Measurements from ENCODE around the gene MLANA. TPM values are rescaled to one million over a fixed set of nuclear protein-coding genes. Genes with fewer than 3 reads are reported as not detected.

Gene MLANA
- total RNA-seq, 1 experiment from 2014 or later, result not detected

- TF ChIP-seq, protein P1, sequence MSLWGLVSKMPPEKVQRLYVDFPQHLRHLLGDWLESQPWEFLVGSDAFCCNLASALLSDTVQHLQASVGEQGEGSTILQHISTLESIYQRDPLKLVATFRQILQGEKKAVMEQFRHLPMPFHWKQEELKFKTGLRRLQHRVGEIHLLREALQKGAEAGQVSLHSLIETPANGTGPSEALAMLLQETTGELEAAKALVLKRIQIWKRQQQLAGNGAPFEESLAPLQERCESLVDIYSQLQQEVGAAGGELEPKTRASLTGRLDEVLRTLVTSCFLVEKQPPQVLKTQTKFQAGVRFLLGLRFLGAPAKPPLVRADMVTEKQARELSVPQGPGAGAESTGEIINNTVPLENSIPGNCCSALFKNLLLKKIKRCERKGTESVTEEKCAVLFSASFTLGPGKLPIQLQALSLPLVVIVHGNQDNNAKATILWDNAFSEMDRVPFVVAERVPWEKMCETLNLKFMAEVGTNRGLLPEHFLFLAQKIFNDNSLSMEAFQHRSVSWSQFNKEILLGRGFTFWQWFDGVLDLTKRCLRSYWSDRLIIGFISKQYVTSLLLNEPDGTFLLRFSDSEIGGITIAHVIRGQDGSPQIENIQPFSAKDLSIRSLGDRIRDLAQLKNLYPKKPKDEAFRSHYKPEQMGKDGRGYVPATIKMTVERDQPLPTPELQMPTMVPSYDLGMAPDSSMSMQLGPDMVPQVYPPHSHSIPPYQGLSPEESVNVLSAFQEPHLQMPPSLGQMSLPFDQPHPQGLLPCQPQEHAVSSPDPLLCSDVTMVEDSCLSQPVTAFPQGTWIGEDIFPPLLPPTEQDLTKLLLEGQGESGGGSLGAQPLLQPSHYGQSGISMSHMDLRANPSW (CRISPR knock-in tag; conservative IDR thresholded peaks at IDR 0.05; ENCODE audit: low read depth), result no peak
- TF ChIP-seq IRF2 (CRISPR knock-in tag; IDR thresholded peaks at IDR 0.05; ENCODE audit: borderline replicate concordance, low read depth), result no peak
- no peak for TF ChIP-seq JUN (CRISPR knock-in tag; IDR thresholded peaks at IDR 0.05)
- TF ChIP-seq ZNF121 (CRISPR knock-in tag; IDR thresholded peaks at IDR 0.05), result no peak
These were observed 17.2 kb upstream of the MLANA start (continued) for GRCh38 chr9:5873439-5873838.

- no peak for ATAC-seq
- Mint-ChIP-seq H3K27me3 (ENCODE audit: low read depth) (peaks cover 4% of the 10 kb centered on the region), H3K36me3 (no peaks in the 10 kb centered on the region), H3K9me3 (peaks cover 7% of the 10 kb centered on the region), H3K27ac (no peak overlapping the region), H3K4me3 (no peak overlapping the region), H3K4me1 (peaks cover 5% of the 10 kb centered on the region; the same call in 1 of the 2 replicates)
- no peak for DNase-seq (ENCODE audit: low spot score)
- CTCF ChIA-PET, result interaction anchor here (1.4 kb wide), 1 partner anchor 12 kb away, joined by 5 read pairs; no protein-coding TSS in a partner anchor
- POLR2A ChIA-PET, result no interaction called here
- TF ChIP-seq, protein P2, sequence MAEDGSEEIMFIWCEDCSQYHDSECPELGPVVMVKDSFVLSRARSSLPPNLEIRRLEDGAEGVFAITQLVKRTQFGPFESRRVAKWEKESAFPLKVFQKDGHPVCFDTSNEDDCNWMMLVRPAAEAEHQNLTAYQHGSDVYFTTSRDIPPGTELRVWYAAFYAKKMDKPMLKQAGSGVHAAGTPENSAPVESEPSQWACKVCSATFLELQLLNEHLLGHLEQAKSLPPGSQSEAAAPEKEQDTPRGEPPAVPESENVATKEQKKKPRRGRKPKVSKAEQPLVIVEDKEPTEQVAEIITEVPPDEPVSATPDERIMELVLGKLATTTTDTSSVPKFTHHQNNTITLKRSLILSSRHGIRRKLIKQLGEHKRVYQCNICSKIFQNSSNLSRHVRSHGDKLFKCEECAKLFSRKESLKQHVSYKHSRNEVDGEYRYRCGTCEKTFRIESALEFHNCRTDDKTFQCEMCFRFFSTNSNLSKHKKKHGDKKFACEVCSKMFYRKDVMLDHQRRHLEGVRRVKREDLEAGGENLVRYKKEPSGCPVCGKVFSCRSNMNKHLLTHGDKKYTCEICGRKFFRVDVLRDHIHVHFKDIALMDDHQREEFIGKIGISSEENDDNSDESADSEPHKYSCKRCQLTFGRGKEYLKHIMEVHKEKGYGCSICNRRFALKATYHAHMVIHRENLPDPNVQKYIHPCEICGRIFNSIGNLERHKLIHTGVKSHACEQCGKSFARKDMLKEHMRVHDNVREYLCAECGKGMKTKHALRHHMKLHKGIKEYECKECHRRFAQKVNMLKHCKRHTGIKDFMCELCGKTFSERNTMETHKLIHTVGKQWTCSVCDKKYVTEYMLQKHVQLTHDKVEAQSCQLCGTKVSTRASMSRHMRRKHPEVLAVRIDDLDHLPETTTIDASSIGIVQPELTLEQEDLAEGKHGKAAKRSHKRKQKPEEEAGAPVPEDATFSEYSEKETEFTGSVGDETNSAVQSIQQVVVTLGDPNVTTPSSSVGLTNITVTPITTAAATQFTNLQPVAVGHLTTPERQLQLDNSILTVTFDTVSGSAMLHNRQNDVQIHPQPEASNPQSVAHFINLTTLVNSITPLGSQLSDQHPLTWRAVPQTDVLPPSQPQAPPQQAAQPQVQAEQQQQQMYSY (CRISPR knock-in tag; IDR thresholded peaks at IDR 0.05), result no peak
- TF ChIP-seq, protein P3, sequence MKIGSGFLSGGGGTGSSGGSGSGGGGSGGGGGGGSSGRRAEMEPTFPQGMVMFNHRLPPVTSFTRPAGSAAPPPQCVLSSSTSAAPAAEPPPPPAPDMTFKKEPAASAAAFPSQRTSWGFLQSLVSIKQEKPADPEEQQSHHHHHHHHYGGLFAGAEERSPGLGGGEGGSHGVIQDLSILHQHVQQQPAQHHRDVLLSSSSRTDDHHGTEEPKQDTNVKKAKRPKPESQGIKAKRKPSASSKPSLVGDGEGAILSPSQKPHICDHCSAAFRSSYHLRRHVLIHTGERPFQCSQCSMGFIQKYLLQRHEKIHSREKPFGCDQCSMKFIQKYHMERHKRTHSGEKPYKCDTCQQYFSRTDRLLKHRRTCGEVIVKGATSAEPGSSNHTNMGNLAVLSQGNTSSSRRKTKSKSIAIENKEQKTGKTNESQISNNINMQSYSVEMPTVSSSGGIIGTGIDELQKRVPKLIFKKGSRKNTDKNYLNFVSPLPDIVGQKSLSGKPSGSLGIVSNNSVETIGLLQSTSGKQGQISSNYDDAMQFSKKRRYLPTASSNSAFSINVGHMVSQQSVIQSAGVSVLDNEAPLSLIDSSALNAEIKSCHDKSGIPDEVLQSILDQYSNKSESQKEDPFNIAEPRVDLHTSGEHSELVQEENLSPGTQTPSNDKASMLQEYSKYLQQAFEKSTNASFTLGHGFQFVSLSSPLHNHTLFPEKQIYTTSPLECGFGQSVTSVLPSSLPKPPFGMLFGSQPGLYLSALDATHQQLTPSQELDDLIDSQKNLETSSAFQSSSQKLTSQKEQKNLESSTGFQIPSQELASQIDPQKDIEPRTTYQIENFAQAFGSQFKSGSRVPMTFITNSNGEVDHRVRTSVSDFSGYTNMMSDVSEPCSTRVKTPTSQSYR (CRISPR knock-in tag; IDR thresholded peaks at IDR 0.05), result no peak
- TF ChIP-seq CREB1 (CRISPR knock-in tag; IDR thresholded peaks at IDR 0.05), result no peak
- TF ChIP-seq IRF2 (CRISPR knock-in tag; IDR thresholded peaks at IDR 0.05; ENCODE audit: borderline replicate concordance, low read depth), result no peak
- TF ChIP-seq, protein P4, sequence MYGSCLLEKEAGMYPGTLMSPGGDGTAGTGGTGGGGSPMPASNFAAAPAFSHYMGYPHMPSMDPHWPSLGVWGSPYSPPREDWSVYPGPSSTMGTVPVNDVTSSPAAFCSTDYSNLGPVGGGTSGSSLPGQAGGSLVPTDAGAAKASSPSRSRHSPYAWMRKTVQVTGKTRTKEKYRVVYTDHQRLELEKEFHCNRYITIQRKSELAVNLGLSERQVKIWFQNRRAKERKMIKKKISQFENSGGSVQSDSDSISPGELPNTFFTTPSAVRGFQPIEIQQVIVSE (CRISPR knock-in tag; IDR thresholded peaks at IDR 0.05; ENCODE audit: borderline replicate concordance), result no peak
- TF ChIP-seq NFATC4 (CRISPR knock-in tag; IDR thresholded peaks at IDR 0.05), result no peak
- TF ChIP-seq MLX (CRISPR knock-in tag; IDR thresholded peaks at IDR 0.05), result no peak
- no peak for TF ChIP-seq EMX1 (CRISPR knock-in tag; IDR thresholded peaks at IDR 0.05)
- no peak for TF ChIP-seq ZNF396 (CRISPR knock-in tag; IDR thresholded peaks at IDR 0.05; ENCODE audit: borderline replicate concordance)
- TF ChIP-seq CTCF (IDR thresholded peaks at IDR 0.05), result no peak
- no peak for TF ChIP-seq CREM (CRISPR knock-in tag; IDR thresholded peaks at IDR 0.05)
- no peak for TF ChIP-seq ZSCAN18 (CRISPR knock-in tag; IDR thresholded peaks at IDR 0.05)
- no peak for TF ChIP-seq ZNF121 (CRISPR knock-in tag; IDR thresholded peaks at IDR 0.05)
- TF ChIP-seq, protein P5, sequence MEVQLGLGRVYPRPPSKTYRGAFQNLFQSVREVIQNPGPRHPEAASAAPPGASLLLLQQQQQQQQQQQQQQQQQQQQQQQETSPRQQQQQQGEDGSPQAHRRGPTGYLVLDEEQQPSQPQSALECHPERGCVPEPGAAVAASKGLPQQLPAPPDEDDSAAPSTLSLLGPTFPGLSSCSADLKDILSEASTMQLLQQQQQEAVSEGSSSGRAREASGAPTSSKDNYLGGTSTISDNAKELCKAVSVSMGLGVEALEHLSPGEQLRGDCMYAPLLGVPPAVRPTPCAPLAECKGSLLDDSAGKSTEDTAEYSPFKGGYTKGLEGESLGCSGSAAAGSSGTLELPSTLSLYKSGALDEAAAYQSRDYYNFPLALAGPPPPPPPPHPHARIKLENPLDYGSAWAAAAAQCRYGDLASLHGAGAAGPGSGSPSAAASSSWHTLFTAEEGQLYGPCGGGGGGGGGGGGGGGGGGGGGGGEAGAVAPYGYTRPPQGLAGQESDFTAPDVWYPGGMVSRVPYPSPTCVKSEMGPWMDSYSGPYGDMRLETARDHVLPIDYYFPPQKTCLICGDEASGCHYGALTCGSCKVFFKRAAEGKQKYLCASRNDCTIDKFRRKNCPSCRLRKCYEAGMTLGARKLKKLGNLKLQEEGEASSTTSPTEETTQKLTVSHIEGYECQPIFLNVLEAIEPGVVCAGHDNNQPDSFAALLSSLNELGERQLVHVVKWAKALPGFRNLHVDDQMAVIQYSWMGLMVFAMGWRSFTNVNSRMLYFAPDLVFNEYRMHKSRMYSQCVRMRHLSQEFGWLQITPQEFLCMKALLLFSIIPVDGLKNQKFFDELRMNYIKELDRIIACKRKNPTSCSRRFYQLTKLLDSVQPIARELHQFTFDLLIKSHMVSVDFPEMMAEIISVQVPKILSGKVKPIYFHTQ (CRISPR knock-in tag; IDR thresholded peaks at IDR 0.05), result no peak
These were observed 16.6 kb upstream of the MLANA start for GRCh38 chr9:5874048-5874447.
